ENCODE data around the gene LRRC8B. TPM values are rescaled to one million over a fixed set of nuclear protein-coding genes. Genes with fewer than 3 reads are reported as not detected.

The LRRC8B gene
- total and polyA plus RNA-seq, 2 of the 8 experiments (the other 6 are each of a cell fraction or from before 2014, with no cell fraction given) = 18.4 to 29.2 TPM

GRCh38 chr1:89540406-89540970 lies 15.9 kb downstream of the LRRC8B start:
- H2AFZ ChIP-seq (ENCODE audit: low read length) = no peak overlapping the region
- no peak for TF ChIP-seq RXRA (IDR thresholded peaks at IDR 0.05; ENCODE audit: insufficient read depth, low read depth, low read length)
- no peak for TF ChIP-seq TAF7 (optimal IDR thresholded peaks at IDR 0.05; ENCODE audit: borderline replicate concordance, low read depth, low read length)
- TF ChIP-seq FOSL1 (IDR thresholded peaks at IDR 0.05; ENCODE audit: insufficient read depth, low read depth, low read length) = no peak
- TF ChIP-seq NANOG (IDR thresholded peaks at IDR 0.05; ENCODE audit: insufficient read depth, low read depth, low read length, poor library complexity, severe bottlenecking) = no peak
- TF ChIP-seq CHD1 (IDR thresholded peaks at IDR 0.05; ENCODE audit: low read depth, low read length) = no peak
- TF ChIP-seq HDAC2 (IDR thresholded peaks at IDR 0.05; ENCODE audit: borderline replicate concordance in 1 of 2, low read depth in 2 of 2, low read length in 2 of 2) = no peak
- no peak for TF ChIP-seq MAX (IDR thresholded peaks at IDR 0.05)
- TF ChIP-seq BACH1 (IDR thresholded peaks at IDR 0.05; ENCODE audit: low read length) = no peak
- TF ChIP-seq TBP (IDR thresholded peaks at IDR 0.05; ENCODE audit: low read depth, low read length) = no peak
- TF ChIP-seq, protein P1, sequence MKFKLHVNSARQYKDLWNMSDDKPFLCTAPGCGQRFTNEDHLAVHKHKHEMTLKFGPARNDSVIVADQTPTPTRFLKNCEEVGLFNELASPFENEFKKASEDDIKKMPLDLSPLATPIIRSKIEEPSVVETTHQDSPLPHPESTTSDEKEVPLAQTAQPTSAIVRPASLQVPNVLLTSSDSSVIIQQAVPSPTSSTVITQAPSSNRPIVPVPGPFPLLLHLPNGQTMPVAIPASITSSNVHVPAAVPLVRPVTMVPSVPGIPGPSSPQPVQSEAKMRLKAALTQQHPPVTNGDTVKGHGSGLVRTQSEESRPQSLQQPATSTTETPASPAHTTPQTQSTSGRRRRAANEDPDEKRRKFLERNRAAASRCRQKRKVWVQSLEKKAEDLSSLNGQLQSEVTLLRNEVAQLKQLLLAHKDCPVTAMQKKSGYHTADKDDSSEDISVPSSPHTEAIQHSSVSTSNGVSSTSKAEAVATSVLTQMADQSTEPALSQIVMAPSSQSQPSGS (IDR thresholded peaks at IDR 0.05; ENCODE audit: low read length) = no peak

More at GRCh38 chr1:89540406-89540970, 15.9 kb downstream of the LRRC8B start:
- H4K20me1 ChIP-seq (replicated peaks in 1 of 2; ENCODE audit: control insufficient read depth in 1 of 2, insufficient read depth in 2 of 2, low read length in 2 of 2) = peaks cover 1 to 3% of the 10 kb centered on the region in 2 experiments
- no peak overlapping the region for H4K5ac ChIP-seq (ENCODE audit: insufficient read length, low read depth, low read length)
- H3K9ac ChIP-seq (replicated peaks in 1 of 4; ENCODE audit: extremely low read depth in 1 of 4, low read depth in 3 of 4, low read length in 3 of 4) = no peak overlapping the region; a peak in 1 of 7 replicates
- H3K9me3 ChIP-seq (ENCODE audit: insufficient read depth in 2 of 2, low read depth in 1 of 2, low read length in 1 of 2) = no peaks in the 10 kb centered on the region
- POLR2A ChIA-PET (ENCODE audit: partially characterized antibody) = interaction anchor here (1.4 to 2.8 kb wide), 2 partner anchors 11 to 16 kb away, joined by 5 to 9 read pairs; partner anchors contain the start of gene LRRC8B
- no peak overlapping the region for H2BK5ac ChIP-seq (ENCODE audit: low read depth, low read length)
- no peak overlapping the region for H4K91ac ChIP-seq (replicated peaks; ENCODE audit: insufficient read length, low read length)
- no peak overlapping the region for H3K23ac ChIP-seq (ENCODE audit: insufficient read length)
- no peak for FAIRE-seq
- no peak overlapping the region for H3K56ac ChIP-seq (replicated peaks; ENCODE audit: insufficient read length, low read depth, low read length)
- no peak overlapping the region for H4K8ac ChIP-seq (ENCODE audit: extremely low read depth, insufficient read depth, low read length)
- H3K4me1 ChIP-seq (replicated peaks in 1 of 4; ENCODE audit: control insufficient read depth in 3 of 4, insufficient read depth in 4 of 4, low read length in 3 of 4) = no peaks in the 10 kb centered on the region
- H3K4ac ChIP-seq (replicated peaks; ENCODE audit: insufficient read length, low read depth, low read length) = no peak overlapping the region
- H3K36me3 ChIP-seq (ENCODE audit: control insufficient read depth in 2 of 4, insufficient read depth in 4 of 4, low read length in 3 of 4) = no peaks in the 10 kb centered on the region
- H2BK12ac ChIP-seq (ENCODE audit: low read depth, low read length) = no peak overlapping the region
- H2AK5ac ChIP-seq (ENCODE audit: low read depth, low read length) = no peak overlapping the region
- no peak overlapping the region for H3K4me3 ChIP-seq (ENCODE audit: extremely low read depth in 1 of 4, insufficient read depth in 2 of 4, low read depth in 3 of 4, low read length in 4 of 4)
- CTCF ChIA-PET (ENCODE audit: partially characterized antibody) = interaction anchor here (1.0 to 2.7 kb wide), 5 partner anchors 9 to 222 kb away, joined by 4 to 13 read pairs (median 5); no protein-coding TSS in a partner anchor
- H3K23me2 ChIP-seq (ENCODE audit: low read depth, low read length) = no peaks in the 10 kb centered on the region
- no peak overlapping the region for H2BK120ac ChIP-seq (replicated peaks; ENCODE audit: low read depth, low read length)
- DNase-seq (ENCODE audit: low read depth in 1 of 2, low spot score in 2 of 2) = no peak
- no peak overlapping the region for H3K18ac ChIP-seq (ENCODE audit: extremely low read depth, low read length)
- H3K79me2 ChIP-seq (ENCODE audit: control insufficient read depth in 1 of 2, insufficient read depth in 2 of 2, low read length in 2 of 2) = peaks cover 0 to 84% of the 10 kb centered on the region in 2 experiments; a peak in 2 of 4 replicates
- peaks cover 3% of the 10 kb centered on the region; the same call in 1 of the 2 replicates for H3K79me1 ChIP-seq (ENCODE audit: low read depth, low read length)
- no peak overlapping the region for H3K27ac ChIP-seq (ENCODE audit: low read depth, low read length)
- no peaks in the 10 kb centered on the region for H3K27me3 ChIP-seq (replicated peaks in 1 of 4; ENCODE audit: control insufficient read depth in 3 of 4, extremely low read depth in 1 of 4, insufficient read depth in 3 of 4, low read length in 3 of 4)
- H3K14ac ChIP-seq (ENCODE audit: insufficient read length) = no peak overlapping the region
- H2BK20ac ChIP-seq (ENCODE audit: low read length) = no peak overlapping the region
- H3K4me2 ChIP-seq (ENCODE audit: insufficient read depth in 1 of 2, low read depth in 2 of 2, low read length in 2 of 2) = no peak overlapping the region
- H2BK15ac ChIP-seq (ENCODE audit: low read length) = no peak overlapping the region
- WGBS, 2 experiments (ENCODE audit: extremely low coverage in 1 of 2, insufficient coverage in 1 of 2, insufficient read length in 1 of 2, insufficient replicate concordance in 2 of 2, low coverage in 1 of 2, low lambda C conversion rate in 2 of 2, missing lambda C conversion rate in 1 of 2) = 90% methylated on average over 4 of the region's 4 CpGs; no CpG with 5 or more reads in 1 of the 2 experiments

Measured in H1 (cell line).